Hematopoietic multipotent progenitor cell treated with erythropoietin and hydrocortisone succinate and interleukin-3 and kit ligand, for 15 days (in vitro differentiated cells): ENCODE measurements around the gene TUBA4B.
"Not testable (repeated sequence)": the region's sequence is repeated elsewhere in the genome, so short reads cannot be mapped to it uniquely, and the experiment has no call there.

Experiments
- DNase-seq: peaks from one replicate; pipeline ENCODE4 v3.0.0-alpha.2; 2015; ENCODE audit warnings: low spot score

Gene TUBA4B

DNA sequence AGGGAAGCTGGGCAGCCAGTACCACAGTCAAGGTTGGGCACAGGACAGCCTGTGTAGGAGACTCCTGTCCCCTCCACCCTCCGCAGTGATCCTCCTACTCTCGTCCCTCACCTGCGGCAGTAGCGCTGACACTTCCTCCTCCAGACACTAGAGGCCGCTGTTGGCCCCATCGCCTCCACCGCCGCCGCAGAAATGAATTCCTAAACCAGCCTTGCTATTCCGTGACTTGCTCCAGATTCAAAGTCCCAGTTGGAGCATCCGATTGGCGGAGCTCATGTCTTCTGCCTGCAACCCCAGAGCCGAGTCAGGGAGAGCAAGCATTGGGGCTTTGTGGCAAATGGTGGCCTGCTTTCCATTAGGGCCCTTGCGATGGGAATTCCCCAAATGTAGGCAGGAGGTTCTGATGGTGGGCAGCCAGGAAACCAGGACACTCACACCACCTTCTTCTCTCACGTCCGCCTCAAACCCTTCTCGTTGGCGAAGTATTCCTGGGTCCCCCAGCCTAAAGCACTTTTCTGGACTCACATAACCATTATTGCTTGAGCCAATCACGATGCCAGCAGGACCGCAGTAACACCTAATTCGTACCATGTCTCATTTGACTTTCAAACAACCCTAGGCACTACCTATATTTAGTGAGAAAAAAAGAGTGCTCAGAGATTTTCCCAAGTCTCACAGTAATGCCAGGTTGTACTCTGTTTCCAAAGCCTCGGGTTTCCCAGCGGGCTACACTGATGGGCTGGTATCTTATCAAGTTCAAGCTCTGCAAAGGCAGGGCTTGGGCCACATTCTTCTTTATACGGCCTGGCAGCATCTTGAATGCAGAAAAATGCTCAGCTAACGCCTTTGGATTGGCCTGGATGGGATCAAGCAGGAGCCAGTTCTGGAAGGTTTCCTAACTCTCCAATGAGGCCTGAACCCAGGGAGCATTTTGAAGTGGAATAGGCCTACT is 24.9 kb downstream of the TUBA4B start:
- peak; percentile 89 for DNase-seq

GRCh38 chr2:219278655-219279150 is 25.7 kb downstream of the TUBA4B start:
- no peak for DNase-seq

- DNase-seq, result peak; percentile 98
Observed at GRCh38 chr2:219279151-219279915, 26.3 kb downstream of the TUBA4B start, which contains the start of gene DNAJB2. DNAJB2 (plus strand) TSS chr2:219279366; CDS start chr2:219279834, 468 bp downstream.

- no peak for DNase-seq
Observed at GRCh38 chr2:219279916-219280516, 27.0 kb downstream of the TUBA4B start.

DNA sequence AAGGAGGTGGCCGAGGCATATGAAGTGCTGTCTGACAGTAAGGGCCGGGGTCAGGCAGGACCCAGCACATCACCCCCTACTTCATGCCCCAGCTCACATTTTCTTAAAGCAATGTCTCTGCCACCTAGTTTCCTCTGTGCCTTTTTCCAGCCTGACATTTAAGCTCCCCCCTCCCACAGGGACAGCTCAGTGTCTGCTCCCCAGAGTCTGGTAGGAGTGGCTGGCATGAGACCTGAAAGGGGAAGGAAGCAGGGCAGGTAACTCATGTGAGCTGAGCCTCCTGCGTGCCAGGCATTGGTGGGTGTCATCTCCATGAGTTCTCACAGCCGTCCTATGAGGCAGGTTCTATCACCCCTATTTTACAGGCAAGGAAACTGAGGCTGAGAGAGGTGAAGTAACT is 27.6 kb downstream of the TUBA4B start:
- DNase-seq, result peak; percentile 32

DNA sequence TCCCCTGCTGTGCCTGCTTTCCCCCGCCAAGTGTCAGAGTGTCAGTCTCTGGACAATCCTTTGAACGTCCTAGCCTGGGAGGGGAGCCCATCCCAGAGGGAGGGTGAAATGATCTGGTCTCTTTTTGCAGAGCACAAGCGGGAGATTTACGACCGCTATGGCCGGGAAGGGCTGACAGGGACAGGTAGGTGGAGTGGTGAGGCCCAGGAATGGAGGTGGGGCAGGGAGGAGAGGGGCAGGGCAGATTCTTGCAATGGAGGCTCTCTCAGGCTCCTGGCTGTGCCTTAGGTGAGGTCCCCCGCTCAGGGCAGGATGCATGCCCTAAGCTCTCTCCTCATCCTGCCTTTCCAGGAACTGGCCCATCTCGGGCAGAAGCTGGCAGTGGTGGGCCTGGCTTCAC is 28.5 kb downstream of the TUBA4B start:
- no peak for DNase-seq

DNA sequence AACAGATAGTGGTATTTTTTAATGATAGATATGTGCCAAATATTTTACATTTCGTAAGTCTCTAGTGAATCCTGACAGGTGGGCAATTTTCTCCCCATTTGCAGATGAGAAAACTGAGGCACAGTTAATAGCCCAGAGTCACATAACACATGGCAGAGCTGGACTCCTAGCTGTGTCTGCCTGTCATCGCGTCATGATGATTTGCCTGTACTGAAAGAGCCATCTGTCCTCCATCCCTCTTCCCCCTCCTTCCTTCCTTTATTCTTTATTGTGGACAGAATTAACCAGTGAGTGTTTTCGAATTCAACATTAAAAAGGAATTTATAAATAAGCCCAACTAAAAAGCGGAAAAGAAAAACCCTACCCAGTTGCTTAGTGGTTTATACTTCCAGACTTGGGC is 29.3 kb downstream of the TUBA4B start:
- no peak for DNase-seq

GRCh38 chr2:219282943-219283581 is 30.0 kb downstream of the TUBA4B start:
- no peak for DNase-seq

DNA sequence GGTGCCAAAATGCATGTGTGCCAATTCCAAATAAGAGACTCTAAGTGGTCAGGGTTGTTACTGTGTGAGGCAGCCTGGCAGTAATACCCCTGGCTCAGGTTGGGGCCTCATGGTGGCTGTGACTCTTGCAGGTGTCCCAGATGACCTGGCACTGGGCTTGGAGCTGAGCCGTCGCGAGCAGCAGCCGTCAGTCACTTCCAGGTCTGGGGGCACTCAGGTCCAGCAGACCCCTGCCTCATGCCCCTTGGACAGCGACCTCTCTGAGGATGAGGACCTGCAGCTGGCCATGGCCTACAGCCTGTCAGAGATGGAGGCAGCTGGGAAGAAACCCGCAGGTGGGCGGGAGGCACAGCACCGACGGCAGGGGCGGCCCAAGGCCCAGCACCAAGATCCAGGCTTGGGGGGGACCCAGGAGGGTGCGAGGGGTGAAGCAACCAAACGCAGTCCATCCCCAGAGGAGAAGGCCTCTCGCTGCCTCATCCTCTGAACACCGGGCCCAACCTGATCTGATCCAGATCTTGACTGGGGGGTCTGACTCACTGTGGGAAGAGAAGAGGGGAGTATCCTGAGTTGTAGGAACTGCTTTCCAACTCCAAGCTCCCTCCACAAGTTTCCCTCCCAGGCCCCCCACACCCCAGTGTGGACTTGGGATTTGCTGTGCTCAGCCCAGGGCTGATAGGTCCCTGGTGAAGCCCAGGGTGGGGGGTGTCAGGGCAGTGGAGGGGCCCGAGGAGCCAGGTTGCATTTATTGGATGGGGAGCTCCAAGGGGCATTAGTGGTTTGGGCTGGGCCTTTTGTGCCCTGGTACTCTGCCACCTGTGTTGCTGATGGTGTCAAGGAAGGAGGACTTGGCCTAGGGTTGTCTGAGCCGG is 31.7 kb downstream of the TUBA4B start:
- DNase-seq, result no peak

DNA sequence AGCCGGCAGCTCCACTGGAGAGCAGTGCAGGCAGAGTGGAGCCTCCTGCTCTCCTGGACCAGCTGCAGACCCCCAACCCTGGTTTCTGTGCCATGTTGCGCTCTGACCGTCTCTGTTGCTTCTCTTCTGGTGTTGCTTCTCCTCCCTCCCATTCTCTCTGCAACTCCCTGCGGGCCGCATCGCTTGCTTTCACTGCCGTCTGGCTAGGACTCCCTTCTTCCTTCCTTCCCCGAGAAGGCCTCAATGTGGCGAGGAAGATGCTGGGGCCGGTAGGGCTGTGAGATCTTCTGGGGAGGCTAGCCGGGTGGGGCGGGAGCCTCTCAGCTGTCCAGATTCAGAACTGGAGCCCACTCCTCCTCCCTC is 32.3 kb downstream of the TUBA4B start:
- no peak for DNase-seq

GRCh38 chr2:219285894-219286425 is 32.9 kb downstream of the TUBA4B start:
- DNase-seq, result no peak

- DNase-seq, result peak; percentile 71
Observed at GRCh38 chr2:219286436-219287115, 33.5 kb downstream of the TUBA4B start.

GRCh38 chr2:219287116-219287440 is 34.0 kb downstream of the TUBA4B start:
- not testable (repeated sequence) for DNase-seq

DNA sequence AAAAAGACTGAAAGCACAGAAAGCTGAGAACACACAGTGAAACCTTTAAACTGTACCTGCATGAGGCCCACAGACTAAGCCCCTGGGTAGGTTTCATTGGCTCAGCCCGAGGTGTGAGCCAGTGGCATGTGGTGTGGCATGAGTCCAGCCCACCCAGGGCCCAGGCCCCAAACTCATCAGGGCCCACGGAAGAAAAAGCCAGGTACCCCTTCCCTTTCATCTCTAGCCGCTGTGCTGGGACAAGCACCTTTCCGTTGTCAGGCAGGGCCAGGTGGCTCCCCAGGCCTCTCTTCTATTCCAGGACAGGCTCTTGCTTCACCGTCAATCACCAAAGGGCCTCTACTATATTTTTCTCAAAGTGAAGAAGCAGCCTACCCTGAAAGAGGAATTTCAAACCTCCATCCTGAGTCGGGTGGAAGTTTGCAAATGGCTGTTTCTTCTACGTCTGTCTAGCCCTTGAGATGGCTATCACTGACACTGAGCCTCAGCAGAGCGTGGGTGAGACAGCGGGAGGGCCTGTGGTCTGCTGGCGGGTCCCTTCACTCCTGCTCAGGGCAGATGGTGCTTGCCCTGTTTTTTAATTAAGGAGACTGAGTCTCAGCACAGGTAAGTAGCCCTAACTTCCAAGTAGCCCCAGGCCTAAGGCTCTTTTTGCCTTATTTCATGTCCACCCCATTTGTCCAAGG is 34.7 kb downstream of the TUBA4B start:
- no peak for DNase-seq

DNA sequence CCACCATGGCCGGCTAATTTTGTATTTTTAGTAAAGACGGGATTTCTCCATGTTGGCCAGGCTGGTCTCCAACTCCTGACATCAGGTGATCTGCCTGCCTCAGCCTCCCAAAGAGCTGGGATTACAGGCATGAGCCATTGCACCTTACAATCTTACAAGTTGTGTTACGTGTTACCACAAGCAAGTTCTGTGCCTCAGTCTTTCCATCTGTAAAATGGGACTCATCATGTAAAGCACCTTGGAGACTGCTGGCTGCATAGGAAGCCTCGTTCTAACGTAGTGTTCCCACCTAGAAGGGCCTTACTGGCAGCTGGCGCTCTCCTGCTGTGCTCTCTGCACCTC is 36.1 kb downstream of the TUBA4B start:
- no peak for DNase-seq

GRCh38 chr2:219289537-219290361 is 36.7 kb downstream of the TUBA4B start:
- DNase-seq, result peak; percentile 79

DNA sequence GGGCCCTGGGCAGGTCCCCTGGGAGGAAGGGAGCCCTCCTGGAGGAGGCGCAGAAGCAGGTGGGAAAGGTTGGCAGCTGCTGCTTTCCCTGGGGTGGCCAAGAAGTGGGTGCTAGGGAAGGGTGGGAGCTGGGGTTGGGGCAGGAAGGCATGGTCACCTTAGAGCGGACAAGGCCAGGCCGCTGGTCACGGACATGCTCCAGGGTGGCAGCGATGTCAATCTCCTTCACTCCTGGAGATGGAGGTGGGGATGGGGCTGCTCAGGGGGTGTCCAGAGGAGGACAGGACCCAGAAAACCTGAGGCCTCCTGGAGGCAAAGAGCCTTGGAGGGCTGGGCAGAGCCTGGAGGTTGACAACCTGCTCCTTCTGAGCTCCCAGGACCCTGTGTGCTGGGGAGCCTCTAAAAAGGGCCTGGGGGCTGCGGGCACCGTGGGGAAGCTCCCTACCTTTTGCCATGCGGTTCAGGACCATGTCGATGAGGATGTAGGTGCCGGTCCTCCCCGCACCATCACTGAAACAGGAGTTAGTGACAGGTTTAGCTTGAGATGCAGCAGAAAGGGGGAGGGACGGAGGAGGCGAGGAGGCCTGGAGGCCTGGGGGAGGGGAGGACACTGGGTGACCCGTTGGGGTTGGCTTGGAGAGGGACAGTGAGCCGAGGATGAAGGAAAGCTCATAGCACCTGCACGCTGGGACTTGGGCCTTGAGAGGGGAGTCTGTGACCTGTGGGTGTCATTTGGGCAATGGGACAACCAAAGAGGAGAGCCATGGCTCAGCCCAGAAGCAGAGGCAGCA is 37.5 kb downstream of the TUBA4B start:
- DNase-seq, result no peak

DNA sequence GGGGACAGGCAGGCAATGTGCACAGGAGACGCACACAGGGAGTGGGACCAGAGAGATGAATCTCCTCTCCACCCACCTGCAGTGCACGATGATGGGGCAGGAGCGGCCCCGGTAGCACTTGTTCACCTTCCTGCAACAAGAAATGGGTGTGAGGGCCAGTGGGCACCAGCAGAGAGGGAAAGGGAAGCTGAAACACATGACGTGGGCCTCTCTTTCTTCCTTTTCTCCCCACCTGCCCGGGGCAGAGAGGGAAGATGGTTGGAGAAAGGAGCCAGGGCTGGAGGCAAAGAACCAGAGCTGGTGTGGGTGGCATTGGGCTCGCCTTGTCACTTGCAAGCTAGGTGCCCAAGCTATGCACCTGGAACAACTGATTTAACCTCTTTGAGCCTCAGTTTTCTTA is 38.4 kb downstream of the TUBA4B start:
- no peak for DNase-seq
